Sigmoid colon (tissue), 7 donors: ENCODE results near the gene ELMO1. TPM values are rescaled to one million over a fixed set of nuclear protein-coding genes. Genes with fewer than 3 reads are reported as not detected.

Experiments
- DNase-seq: peaks from one replicate; pipeline ENCODE4 v3.0.0-alpha.2; 2019
- H3K27ac ChIP-seq, 4 donors: fragments of 200-600 bp; sonication (generic); one replicate each; pipeline ENCODE4 v1.5.1; 2016 to 2019; ENCODE audit warnings: mild to moderate bottlenecking in 1 of 4
- H3K27me3 ChIP-seq, 3 donors: fragments of 200-600 bp; sonication (generic); one replicate each; pipeline ENCODE4 v1.5.1; 2019; ENCODE audit warnings: mild to moderate bottlenecking in 1 of 3
- H3K36me3 ChIP-seq, 4 donors: fragments of 200-600 bp; sonication (generic); one replicate each; pipeline ENCODE4 v1.5.1; 2016 to 2019
- H3K4me1 ChIP-seq, 4 donors: fragments of 200-600 bp; sonication (generic); one replicate each; pipeline ENCODE4 v1.5.1; 2017 to 2019
- H3K4me3 ChIP-seq, 4 donors: fragments of 200-600 bp; sonication (generic); one replicate each; pipeline ENCODE4 v1.5.1; 2017 to 2019; ENCODE audit warnings: mild to moderate bottlenecking in 2 of 4, moderate library complexity in 1 of 4
- H3K9me3 ChIP-seq, 4 donors: fragments of 200-600 bp in 3 of 4; sonication (generic) in 3 of 4; one replicate each; pipeline versions ENCODE4 v1.5.1 to v1.6.1; 2013 to 2019
- EP300 ChIP-seq, 4 donors: sonication (generic); formaldehyde crosslinking; IDR thresholded peaks; one replicate each; pipeline ENCODE4 v1.6.1; 2017; ENCODE audit warnings: antibody characterized with exemption in 4 of 4
- POLR2A ChIP-seq, 2 donors: fragments of 450-650 bp; IDR thresholded peaks; one replicate each; pipeline ENCODE4 v1.6.1; 2016; ENCODE audit warnings: antibody characterized with exemption in 2 of 2, mild to moderate bottlenecking in 2 of 2, moderate library complexity in 2 of 2
- POLR2AphosphoS5 ChIP-seq, 4 donors: sonication (generic); formaldehyde crosslinking; IDR thresholded peaks; one replicate each; pipeline ENCODE4 v1.6.1; 2017; ENCODE audit warnings: antibody characterized with exemption in 4 of 4
- WGBS, 2 donors: extraction: QIAGEN DNeasy Blood & Tissue Kit; methylation state at CpG; one replicate each; pipeline ENCODE4 v1.1.7; 2013; 5-methylcytosine and 5-hydroxymethylcytosine counted together
- intact Hi-C: fragments of 100-400 bp; cut with DNase I; formaldehyde crosslinking; loops from one replicate; pipeline ENCODE4 v1.15.1; 2023
- polyA plus RNA-seq, 3 donors: library from polyadenylated mRNA; stranded (reverse); fragments of 200-250 nt; gene quantifications; one replicate each; pipeline ENCODE4 v1.2.3, GENCODE V29; 2013
- total RNA-seq, 4 donors: library from RNA; depleted of rRNA; stranded (reverse); fragments of >200 nt; gene quantifications; one replicate each; pipeline ENCODE4 v1.1.0, GENCODE V29; 2016
- TF ChIP-seq, protein P1 (sequence below), 4 experiments: fragments of 450-650 bp in 3 of 4; fragments of 200-600 bp in 1 of 4; IDR thresholded peaks; one replicate each; pipeline ENCODE4 v1.5.1; 2016 to 2019; ENCODE audit warnings: antibody characterized with exemption in 4 of 4, mild to moderate bottlenecking in 3 of 4, moderate library complexity in 2 of 4
- donor health status: healthy with polysubstance abuse.
- donor health status: Bipolar disorder and iron deficiency.
- donor health status: healthy.

Gene ELMO1
- total and polyA plus RNA-seq, 7 donors, result 2.3 to 63.1 (median 33.9) TPM

DNA sequence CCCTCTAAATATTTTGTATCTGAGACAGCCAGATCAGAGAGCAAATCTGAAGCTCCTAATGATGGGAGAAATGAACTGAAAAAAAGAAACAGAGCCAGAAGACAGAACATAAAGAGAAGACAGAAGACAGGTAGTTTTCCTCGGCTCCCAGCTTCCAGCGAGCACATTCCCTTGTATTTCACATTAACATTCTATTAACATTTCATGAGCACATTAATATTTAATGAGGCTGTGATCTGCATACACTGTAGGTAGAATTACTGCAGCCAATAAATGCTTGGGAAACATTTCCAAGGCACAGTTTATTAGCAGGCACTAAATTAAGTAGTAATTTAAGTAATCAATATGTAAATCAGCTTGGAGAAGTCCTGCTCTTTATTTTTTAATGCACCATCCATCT is 349.9 kb downstream of the ELMO1 start:
- Histone ChIP-seq H3K4me3 (no peak overlapping the region), H3K27me3 (no peaks in the 10 kb centered on the region), H3K27ac (no peak overlapping the region), H3K9me3 (no peaks in the 10 kb centered on the region), H3K4me1 (no peaks in the 10 kb centered on the region), H3K36me3 (no peaks in the 10 kb centered on the region)
- intact Hi-C loops, result no loop called here
- no peak for TF ChIP-seq POLR2A (IDR thresholded peaks at IDR 0.05)
- TF ChIP-seq POLR2AphosphoS5 (IDR thresholded peaks at IDR 0.05), result no peak
- TF ChIP-seq, protein P1, sequence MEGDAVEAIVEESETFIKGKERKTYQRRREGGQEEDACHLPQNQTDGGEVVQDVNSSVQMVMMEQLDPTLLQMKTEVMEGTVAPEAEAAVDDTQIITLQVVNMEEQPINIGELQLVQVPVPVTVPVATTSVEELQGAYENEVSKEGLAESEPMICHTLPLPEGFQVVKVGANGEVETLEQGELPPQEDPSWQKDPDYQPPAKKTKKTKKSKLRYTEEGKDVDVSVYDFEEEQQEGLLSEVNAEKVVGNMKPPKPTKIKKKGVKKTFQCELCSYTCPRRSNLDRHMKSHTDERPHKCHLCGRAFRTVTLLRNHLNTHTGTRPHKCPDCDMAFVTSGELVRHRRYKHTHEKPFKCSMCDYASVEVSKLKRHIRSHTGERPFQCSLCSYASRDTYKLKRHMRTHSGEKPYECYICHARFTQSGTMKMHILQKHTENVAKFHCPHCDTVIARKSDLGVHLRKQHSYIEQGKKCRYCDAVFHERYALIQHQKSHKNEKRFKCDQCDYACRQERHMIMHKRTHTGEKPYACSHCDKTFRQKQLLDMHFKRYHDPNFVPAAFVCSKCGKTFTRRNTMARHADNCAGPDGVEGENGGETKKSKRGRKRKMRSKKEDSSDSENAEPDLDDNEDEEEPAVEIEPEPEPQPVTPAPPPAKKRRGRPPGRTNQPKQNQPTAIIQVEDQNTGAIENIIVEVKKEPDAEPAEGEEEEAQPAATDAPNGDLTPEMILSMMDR (IDR thresholded peaks at IDR 0.05), result no peak
- no peak for DNase-seq
- WGBS, 2 donors, result 87 to 94% methylated on average over 2 of the region's 2 CpGs

DNA sequence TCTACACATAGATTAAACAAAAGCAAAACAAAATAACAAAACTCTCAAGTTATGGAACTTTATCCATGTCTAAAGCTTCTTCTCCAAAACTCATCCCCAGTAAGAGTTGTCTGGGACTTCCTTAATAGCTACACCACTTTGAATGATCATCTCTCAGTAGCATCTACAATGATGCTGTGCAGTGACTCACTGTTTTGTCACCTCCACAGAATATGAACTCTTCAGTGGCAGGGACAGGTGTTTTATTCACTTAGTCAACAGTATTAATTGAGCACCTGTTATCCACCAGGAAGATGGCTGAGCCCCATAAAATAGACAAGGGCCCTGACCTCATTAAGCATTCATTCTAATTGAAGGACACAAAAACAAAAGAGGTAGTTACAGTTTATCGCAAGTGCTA is 350.7 kb downstream of the ELMO1 start:
- H3K4me1 ChIP-seq, result no peaks in the 10 kb centered on the region
- DNase-seq, result no peak
- WGBS, 2 donors, result 96% methylated on average over 1 of the region's 1 CpG
- no peaks in the 10 kb centered on the region for H3K27me3 ChIP-seq
- TF ChIP-seq POLR2AphosphoS5 (IDR thresholded peaks at IDR 0.05), result no peak
- no peak for TF ChIP-seq POLR2A (IDR thresholded peaks at IDR 0.05)
- TF ChIP-seq, protein P1 (IDR thresholded peaks at IDR 0.05), result no peak
- TF ChIP-seq EP300 (IDR thresholded peaks at IDR 0.05), result no peak
- no peaks in the 10 kb centered on the region for H3K9me3 ChIP-seq
- no peak overlapping the region for H3K4me3 ChIP-seq
- H3K36me3 ChIP-seq, result no peaks in the 10 kb centered on the region
- intact Hi-C loops, result no loop called here
- H3K27ac ChIP-seq, result no peak overlapping the region

DNA sequence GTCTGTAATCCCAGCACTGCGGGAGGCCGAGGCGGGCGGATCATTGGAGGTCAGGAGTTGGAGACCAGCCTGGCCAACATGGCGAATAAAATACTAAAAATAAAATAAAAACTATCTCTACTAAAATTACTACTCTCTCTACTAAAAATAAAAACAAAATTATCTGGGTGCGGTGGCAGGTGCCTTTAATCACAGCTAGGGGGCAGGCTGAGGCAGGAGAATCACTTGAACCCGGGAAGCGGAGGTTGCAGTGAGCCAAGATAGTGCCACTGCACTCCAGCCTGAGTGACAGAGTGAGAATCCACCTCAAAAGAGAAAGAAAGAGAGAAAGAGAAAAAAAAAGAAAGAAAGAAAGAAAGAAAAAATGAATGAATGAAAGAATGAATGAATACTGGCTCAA is 351.4 kb downstream of the ELMO1 start:
- Histone ChIP-seq H3K36me3 (no peaks in the 10 kb centered on the region), H3K27ac (no peak overlapping the region), H3K27me3 (no peaks in the 10 kb centered on the region), H3K9me3 (no peaks in the 10 kb centered on the region), H3K4me1 (no peaks in the 10 kb centered on the region), H3K4me3 (no peak overlapping the region)
- WGBS, 2 donors, result 97% methylated on average over 8 of the region's 8 CpGs
- intact Hi-C loops, result no loop called here
- TF ChIP-seq, protein P1 (IDR thresholded peaks at IDR 0.05), result no peak
- TF ChIP-seq EP300 (IDR thresholded peaks at IDR 0.05) (no peak), POLR2A (IDR thresholded peaks at IDR 0.05) (no peak), POLR2AphosphoS5 (IDR thresholded peaks at IDR 0.05) (no peak)
- no peak for DNase-seq

DNA sequence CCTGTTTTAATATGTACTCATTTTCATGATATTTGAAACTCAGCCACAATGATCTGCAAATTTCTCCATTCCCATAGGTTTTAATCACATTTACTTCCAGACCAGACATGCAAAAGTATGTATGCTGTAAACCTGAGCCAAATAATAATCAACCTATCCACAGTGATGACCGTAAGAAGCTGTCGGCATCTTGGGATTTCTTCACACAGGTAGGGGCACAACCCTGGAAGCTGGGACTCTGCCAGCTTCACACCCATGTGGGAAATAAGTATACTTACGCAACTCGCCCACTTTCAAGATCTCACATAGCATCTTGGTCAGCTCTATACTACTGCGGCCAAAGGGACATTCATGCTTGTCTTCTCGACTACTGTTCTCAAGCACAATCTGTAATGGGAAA is 352.3 kb downstream of the ELMO1 start:
- H3K4me1 ChIP-seq, result no peaks in the 10 kb centered on the region
- DNase-seq, result no peak
- H3K27me3 ChIP-seq, result no peaks in the 10 kb centered on the region
- no peak overlapping the region for H3K4me3 ChIP-seq
- no peaks in the 10 kb centered on the region for H3K9me3 ChIP-seq
- no peaks in the 10 kb centered on the region for H3K36me3 ChIP-seq
- no peak for TF ChIP-seq POLR2AphosphoS5 (IDR thresholded peaks at IDR 0.05)
- TF ChIP-seq, protein P1 (IDR thresholded peaks at IDR 0.05), result no peak
- TF ChIP-seq POLR2A (IDR thresholded peaks at IDR 0.05), result no peak
- no peak for TF ChIP-seq EP300 (IDR thresholded peaks at IDR 0.05)
- intact Hi-C loops, result no loop called here
- no peak overlapping the region for H3K27ac ChIP-seq
- 94 to 97% methylated on average over 6 of the region's 6 CpGs for WGBS, 2 donors

DNA sequence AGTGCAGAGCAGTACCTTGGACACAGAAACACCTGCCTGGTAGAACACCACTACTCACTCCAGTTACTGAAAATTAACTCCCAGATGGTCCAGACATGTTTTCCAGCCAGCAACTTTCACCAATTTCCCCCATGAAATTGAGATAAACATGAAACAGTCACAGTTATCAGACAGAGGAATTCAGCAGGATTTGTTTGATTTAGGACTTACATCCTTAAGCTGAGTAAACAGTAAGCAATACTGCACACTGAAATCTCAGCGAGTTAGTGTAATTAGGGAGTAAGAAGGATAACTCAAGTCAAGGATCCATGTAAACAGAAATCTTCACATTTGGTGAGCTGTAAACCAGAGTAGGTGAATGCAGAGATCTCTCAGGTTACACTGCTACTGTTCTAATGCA is 353.5 kb downstream of the ELMO1 start:
- no peak overlapping the region for H3K27ac ChIP-seq
- DNase-seq, result no peak
- WGBS, 2 donors, result 13 to 43% methylated on average over 1 of the region's 1 CpG
- no peak overlapping the region for H3K4me3 ChIP-seq
- no peaks in the 10 kb centered on the region for H3K27me3 ChIP-seq
- intact Hi-C loops, result no loop called here
- H3K36me3 ChIP-seq, result no peaks in the 10 kb centered on the region
- TF ChIP-seq EP300 (IDR thresholded peaks at IDR 0.05) (no peak), POLR2A (IDR thresholded peaks at IDR 0.05) (no peak), POLR2AphosphoS5 (IDR thresholded peaks at IDR 0.05) (no peak)
- TF ChIP-seq, protein P1 (IDR thresholded peaks at IDR 0.05), result no peak
- no peaks in the 10 kb centered on the region for H3K9me3 ChIP-seq
- peaks cover 0 to 5% (median 5%) of the 10 kb centered on the region in 4 donors for H3K4me1 ChIP-seq
